ENCODE measurements around the gene NT5DC4. TPM values are rescaled to one million over a fixed set of nuclear protein-coding genes. Genes with fewer than 3 reads are reported as not detected.

NT5DC4 gene
- total and polyA plus RNA-seq, 2 of the 8 experiments (the other 6 are each of a cell fraction or from before 2014, with no cell fraction given), result not detected

DNA sequence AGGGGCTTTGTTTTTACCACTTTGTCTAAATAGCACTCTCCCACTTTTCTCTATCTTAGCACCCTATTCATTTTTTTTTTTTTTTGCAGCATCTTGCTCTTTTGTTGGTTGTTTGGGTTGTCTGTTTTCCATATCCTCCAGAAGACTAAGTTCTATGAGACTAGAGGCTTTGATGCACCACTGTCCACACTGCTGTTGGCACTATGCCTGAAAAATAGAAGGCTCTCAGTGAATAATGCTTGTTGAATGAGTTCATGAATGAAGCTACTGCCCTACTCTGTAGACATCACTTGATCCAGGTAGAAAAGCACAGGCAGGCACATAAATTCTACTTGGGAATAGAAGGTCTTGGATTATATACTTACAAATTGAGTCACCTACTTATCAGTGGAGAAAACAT, 56.2 kb downstream of the NT5DC4 start:
- no peak overlapping the region for H3K9ac ChIP-seq (replicated peaks in 1 of 4; ENCODE audit: extremely low read depth in 1 of 4, low read depth in 3 of 4, low read length in 3 of 4)
- H3K4me1 ChIP-seq (replicated peaks in 1 of 4; ENCODE audit: control insufficient read depth in 3 of 4, insufficient read depth in 4 of 4, low read length in 3 of 4), result no peaks in the 10 kb centered on the region
- DNase-seq (ENCODE audit: low read depth in 1 of 2, low spot score in 2 of 2), result no peak
- no peak overlapping the region for H3K27ac ChIP-seq (ENCODE audit: low read depth, low read length)
- H2BK5ac ChIP-seq (ENCODE audit: low read depth, low read length), result no peak overlapping the region
- H4K5ac ChIP-seq (ENCODE audit: insufficient read length, low read depth, low read length), result no peak overlapping the region
- TF ChIP-seq SRF (IDR thresholded peaks at IDR 0.05; ENCODE audit: low read depth, low read length), result no peak
- TF ChIP-seq PHF8 (conservative IDR thresholded peaks at IDR 0.05; ENCODE audit: low read depth, low read length), result no peak
- TF ChIP-seq KDM4A (IDR thresholded peaks at IDR 0.05; ENCODE audit: low read depth, low read length, severe bottlenecking), result no peak
- no peak for TF ChIP-seq ASH2L (IDR thresholded peaks at IDR 0.05; ENCODE audit: low read length)
- no peak for TF ChIP-seq SIX5 (IDR thresholded peaks at IDR 0.05; ENCODE audit: low read depth, low read length)
- no peak for TF ChIP-seq EP300 (IDR thresholded peaks at IDR 0.05; ENCODE audit: borderline replicate concordance in 1 of 2, low read depth in 2 of 2, low read length in 2 of 2)
- H4K20me1 ChIP-seq (replicated peaks in 1 of 2; ENCODE audit: control insufficient read depth in 1 of 2, insufficient read depth in 2 of 2, low read length in 2 of 2), result no peaks in the 10 kb centered on the region
- no peak overlapping the region for H3K14ac ChIP-seq (ENCODE audit: insufficient read length)
- no peak overlapping the region for H3K18ac ChIP-seq (ENCODE audit: extremely low read depth, low read length)
- H2AK5ac ChIP-seq (ENCODE audit: low read depth, low read length), result no peak overlapping the region
- ChIA-PET POLR2A (ENCODE audit: partially characterized antibody) (interaction anchor here (0.7 kb wide), 1 partner anchor 247 kb away, joined by 3 read pairs; no protein-coding TSS in a partner anchor), CTCF (ENCODE audit: partially characterized antibody) (interaction anchor here (1.0 kb wide), 1 partner anchor 28 kb away, joined by 3 read pairs; no protein-coding TSS in a partner anchor)
- H3K36me3 ChIP-seq (ENCODE audit: control insufficient read depth in 2 of 4, insufficient read depth in 4 of 4, low read length in 3 of 4), result no peaks in the 10 kb centered on the region
- H2BK15ac ChIP-seq (ENCODE audit: low read length), result no peak overlapping the region
- no peak overlapping the region for H3K4me3 ChIP-seq (ENCODE audit: extremely low read depth in 1 of 4, insufficient read depth in 2 of 4, low read depth in 3 of 4, low read length in 4 of 4)
- no peaks in the 10 kb centered on the region for H3K9me3 ChIP-seq (ENCODE audit: insufficient read depth in 2 of 2, low read depth in 1 of 2, low read length in 1 of 2)
- H3K56ac ChIP-seq (replicated peaks; ENCODE audit: insufficient read length, low read depth, low read length), result no peak overlapping the region
- FAIRE-seq, result no peak
- H3K4ac ChIP-seq (replicated peaks; ENCODE audit: insufficient read length, low read depth, low read length), result no peak overlapping the region
- H2BK20ac ChIP-seq (ENCODE audit: low read length), result no peak overlapping the region
- no peak overlapping the region for H3K4me2 ChIP-seq (ENCODE audit: insufficient read depth in 1 of 2, low read depth in 2 of 2, low read length in 2 of 2)
- no peak overlapping the region for H2BK12ac ChIP-seq (ENCODE audit: low read depth, low read length)
- H2BK120ac ChIP-seq (replicated peaks; ENCODE audit: low read depth, low read length), result no peak overlapping the region
- H3K23me2 ChIP-seq (ENCODE audit: low read depth, low read length), result no peaks in the 10 kb centered on the region; the same call in 1 of the 2 replicates
- no peak overlapping the region for H4K91ac ChIP-seq (replicated peaks; ENCODE audit: insufficient read length, low read length)
- H3K79me2 ChIP-seq (ENCODE audit: control insufficient read depth in 1 of 2, insufficient read depth in 2 of 2, low read length in 2 of 2), result no peaks in the 10 kb centered on the region
- H3K27me3 ChIP-seq (replicated peaks in 1 of 4; ENCODE audit: control insufficient read depth in 3 of 4, extremely low read depth in 1 of 4, insufficient read depth in 3 of 4, low read length in 3 of 4), result no peaks in the 10 kb centered on the region
- no peak overlapping the region for H3K23ac ChIP-seq (ENCODE audit: insufficient read length)
- no peaks in the 10 kb centered on the region for H3K79me1 ChIP-seq (ENCODE audit: low read depth, low read length)
- no peak overlapping the region for H2AFZ ChIP-seq (ENCODE audit: low read length)
- H4K8ac ChIP-seq (ENCODE audit: extremely low read depth, insufficient read depth, low read length), result no peak overlapping the region

Measured in H1 (cell line).